DND-41 (cell line): ENCODE results near the gene HSP90AB1.

Experiments
- CTCF ChIP-seq: IDR thresholded peaks from 2 replicates; pipeline ENCODE4 v1.5.1; 2012; ENCODE audit warnings: borderline replicate concordance, low read length, moderate library complexity, mild to moderate bottlenecking; ENCODE audit not compliant: poor library complexity, severe bottlenecking; ENCODE audit errors: extremely low read depth
- EZH2 ChIP-seq: IDR thresholded peaks from 3 replicates; pipeline ENCODE4 v1.6.1; 2012; ENCODE audit warnings: borderline replicate concordance, low read depth, mild to moderate bottlenecking, moderate library complexity, low read length, inconsistent platforms; ENCODE audit not compliant: severe bottlenecking

GRCh38 chr6:44277763-44278162 is 30.9 kb downstream of the HSP90AB1 start:
- TF ChIP-seq CTCF, result no peak
- no peak for TF ChIP-seq EZH2
